ENCODE results near the gene TBC1D12.
"Not testable (repeated sequence)": the region's sequence is repeated elsewhere in the genome, so short reads cannot be mapped to it uniquely, and the experiment has no call there.

The TBC1D12 gene

DNA sequence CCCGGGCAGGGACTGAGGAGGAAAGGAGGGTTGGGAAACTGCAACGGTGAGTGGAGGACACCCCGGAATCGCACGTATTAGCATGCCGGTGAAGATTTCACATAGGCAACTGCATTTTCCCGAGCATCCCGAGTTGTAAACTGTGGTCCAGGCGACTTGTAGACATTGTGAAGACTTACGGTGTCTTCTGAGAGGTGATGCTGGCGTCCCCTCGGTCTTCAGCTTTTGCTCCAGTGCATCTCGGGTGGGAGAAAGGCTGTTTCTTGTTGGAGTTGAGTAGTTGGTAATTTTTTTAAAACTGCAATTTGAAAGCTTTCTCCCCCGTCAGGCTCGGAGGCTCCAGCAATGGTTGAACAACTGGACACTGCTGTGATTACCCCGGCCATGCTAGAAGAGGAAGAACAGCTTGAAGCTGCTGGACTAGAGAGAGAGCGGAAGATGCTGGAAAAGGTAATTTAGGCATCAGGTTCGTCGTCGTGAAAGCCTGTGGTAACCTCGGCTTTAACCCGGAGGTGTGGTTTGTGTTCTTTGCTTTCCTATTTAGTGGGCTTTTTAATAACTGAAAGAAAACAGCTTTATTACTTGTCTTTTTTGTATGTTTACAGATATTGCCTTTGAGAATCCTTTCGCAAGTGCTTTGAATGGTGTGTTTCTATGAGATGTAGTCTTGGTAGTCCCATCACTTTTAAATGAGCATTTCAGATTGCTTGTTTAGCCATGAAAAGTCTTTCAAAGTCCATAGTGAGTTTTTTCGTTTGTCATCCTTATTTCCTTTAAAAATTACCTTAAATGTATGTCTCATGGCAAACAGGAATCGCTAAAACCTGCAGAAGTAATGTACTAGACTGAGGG is 143.9 kb downstream of the TBC1D12 start:
- Histone ChIP-seq H3K27me3 (ENCODE audit: control insufficient read depth, insufficient read depth, low read length) (no peaks in the 10 kb centered on the region), H3K9me3 (ENCODE audit: control insufficient read depth, insufficient read depth, low read length) (no peaks in the 10 kb centered on the region), H3K9ac (ENCODE audit: low read depth, low read length) (peak overlapping the region; percentile 98), H3K36me3 (ENCODE audit: control insufficient read depth, insufficient read depth, low read length) (peaks cover 35% of the 10 kb centered on the region), H3K4me1 (ENCODE audit: control insufficient read depth, insufficient read depth, low read length) (peaks cover 33% of the 10 kb centered on the region), H3K27ac (ENCODE audit: low read depth, low read length) (peak overlapping the region; percentile 98), H3K4me3 (ENCODE audit: low read depth, low read length) (peak overlapping the region; percentile 99)

DNA sequence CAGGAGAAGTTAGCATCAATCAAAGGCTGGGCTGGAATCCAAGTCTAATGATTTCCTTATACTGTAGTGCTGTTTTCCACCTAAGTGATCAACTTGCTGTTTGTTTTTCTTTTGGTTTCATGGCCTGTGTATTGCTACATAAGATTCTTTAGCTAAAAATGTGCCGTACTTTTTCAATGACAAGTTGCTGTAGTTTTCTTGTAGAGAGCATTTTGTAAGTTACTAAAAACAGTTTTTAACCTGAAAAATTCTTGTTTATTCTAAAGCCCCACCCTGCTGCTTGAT is 144.5 kb downstream of the TBC1D12 start:
- Histone ChIP-seq H3K27me3 (ENCODE audit: control insufficient read depth, insufficient read depth, low read length) (no peaks in the 10 kb centered on the region), H3K9ac (ENCODE audit: low read depth, low read length) (peak overlapping the region; percentile 98), H3K27ac (ENCODE audit: low read depth, low read length) (no peak overlapping the region), H3K9me3 (ENCODE audit: control insufficient read depth, insufficient read depth, low read length) (no peaks in the 10 kb centered on the region), H3K4me1 (ENCODE audit: control insufficient read depth, insufficient read depth, low read length) (peaks cover 33% of the 10 kb centered on the region), H3K36me3 (ENCODE audit: control insufficient read depth, insufficient read depth, low read length) (peaks cover 36% of the 10 kb centered on the region), H3K4me3 (ENCODE audit: low read depth, low read length) (peak overlapping the region; percentile 99)

DNA sequence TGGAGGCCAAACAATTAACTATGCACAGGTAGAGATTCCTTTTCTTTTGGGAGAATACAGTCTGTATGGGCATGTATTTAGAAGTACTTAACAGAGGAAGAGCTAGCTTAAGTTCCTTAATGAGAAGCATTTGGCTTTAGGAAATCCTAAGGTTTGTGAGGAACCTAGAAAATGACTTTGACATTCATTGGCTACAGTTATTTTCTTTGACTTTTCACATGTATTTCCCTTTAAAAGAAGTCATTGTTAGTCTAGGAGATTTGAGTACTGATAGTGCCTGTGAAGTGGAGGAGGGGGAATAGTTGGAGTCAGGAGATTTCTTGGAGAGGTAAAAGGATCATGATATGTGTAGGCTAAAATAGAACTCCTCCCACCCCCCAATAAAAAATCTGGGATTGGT is 146.9 kb downstream of the TBC1D12 start:
- Histone ChIP-seq H3K27ac (ENCODE audit: low read depth, low read length) (peak overlapping the region; percentile 13), H3K36me3 (ENCODE audit: control insufficient read depth, insufficient read depth, low read length) (peaks cover 56% of the 10 kb centered on the region)

DNA sequence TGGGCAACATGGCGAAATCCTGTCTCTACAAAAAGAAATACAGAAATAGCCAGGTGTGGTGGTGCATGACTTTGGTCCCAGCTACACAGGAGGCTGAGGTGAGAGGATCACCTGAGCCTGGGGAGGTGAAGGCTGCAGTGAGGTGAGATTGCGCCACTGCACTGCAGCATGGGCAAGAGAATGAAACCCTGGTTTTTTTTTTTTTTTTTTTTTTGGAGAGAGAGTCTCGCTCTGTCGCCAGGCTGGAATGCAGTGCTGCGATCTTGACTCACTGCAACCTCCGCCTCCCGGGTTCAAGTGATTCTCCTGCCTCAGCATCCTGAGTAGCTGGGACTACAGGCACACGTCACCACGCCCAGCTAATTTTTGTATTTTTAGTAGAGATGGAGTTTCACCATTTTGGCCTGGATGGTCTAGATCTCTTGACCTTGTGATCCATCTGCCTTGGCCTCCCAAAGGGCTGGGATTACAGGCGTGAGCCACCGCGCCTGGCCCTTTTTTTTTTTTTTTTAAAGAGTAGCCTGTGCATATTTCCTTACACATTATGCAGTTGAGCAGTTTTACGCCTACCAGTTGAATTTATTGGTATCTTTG is 165.5 kb downstream of the TBC1D12 start:
- H3K4me3 ChIP-seq (ENCODE audit: low read depth, low read length); H3K27me3 ChIP-seq (ENCODE audit: control insufficient read depth, insufficient read depth, low read length); H3K9me3 ChIP-seq (ENCODE audit: control insufficient read depth, insufficient read depth, low read length); H3K4me1 ChIP-seq (ENCODE audit: control insufficient read depth, insufficient read depth, low read length); H3K9ac ChIP-seq (ENCODE audit: low read depth, low read length); H3K27ac ChIP-seq (ENCODE audit: low read depth, low read length): not testable (repeated sequence)
- peaks cover 98% of the 10 kb centered on the region for H3K36me3 ChIP-seq (ENCODE audit: control insufficient read depth, insufficient read depth, low read length)

More for the DNA sequence above, 146.9 kb downstream of the TBC1D12 start:
- 0 out of 2 replicates have a peak overlapping the region, but pooled peaks have one; percentile 1 for H3K9ac ChIP-seq (ENCODE audit: low read depth, low read length)
- peaks cover 25% of the 10 kb centered on the region for H3K4me1 ChIP-seq (ENCODE audit: control insufficient read depth, insufficient read depth, low read length)
- no peaks in the 10 kb centered on the region for H3K9me3 ChIP-seq (ENCODE audit: control insufficient read depth, insufficient read depth, low read length)
- no peaks in the 10 kb centered on the region for H3K27me3 ChIP-seq (ENCODE audit: control insufficient read depth, insufficient read depth, low read length)
- peak overlapping the region; percentile 46 for H3K4me3 ChIP-seq (ENCODE audit: low read depth, low read length)

DNA sequence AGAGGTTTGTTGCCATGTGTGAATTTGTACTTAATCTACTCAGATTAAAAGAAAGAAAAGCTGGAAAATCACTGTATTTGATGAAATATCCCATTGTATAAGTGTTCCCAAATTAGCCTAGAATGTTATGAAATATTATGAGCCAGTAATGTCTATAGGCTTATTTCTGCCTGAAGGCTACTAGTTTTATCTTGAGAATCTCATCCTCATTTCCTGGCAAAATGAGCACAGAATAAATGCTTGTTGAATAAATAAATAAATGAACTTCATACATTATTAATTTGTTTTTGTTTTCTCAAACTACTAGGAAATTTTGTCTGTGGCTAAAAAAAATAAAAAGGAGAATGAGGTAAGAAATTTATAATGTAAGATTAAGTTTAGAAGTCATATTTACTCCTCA is 168.7 kb downstream of the TBC1D12 start:
- Histone ChIP-seq H3K4me1 (ENCODE audit: control insufficient read depth, insufficient read depth, low read length) (no peaks in the 10 kb centered on the region), H3K27me3 (ENCODE audit: control insufficient read depth, insufficient read depth, low read length) (no peaks in the 10 kb centered on the region), H3K9ac (ENCODE audit: low read depth, low read length) (no peak overlapping the region), H3K36me3 (ENCODE audit: control insufficient read depth, insufficient read depth, low read length) (peaks cover 96% of the 10 kb centered on the region), H3K27ac (ENCODE audit: low read depth, low read length) (no peak overlapping the region), H3K9me3 (ENCODE audit: control insufficient read depth, insufficient read depth, low read length) (no peaks in the 10 kb centered on the region), H3K4me3 (ENCODE audit: low read depth, low read length) (no peak overlapping the region)

DNA sequence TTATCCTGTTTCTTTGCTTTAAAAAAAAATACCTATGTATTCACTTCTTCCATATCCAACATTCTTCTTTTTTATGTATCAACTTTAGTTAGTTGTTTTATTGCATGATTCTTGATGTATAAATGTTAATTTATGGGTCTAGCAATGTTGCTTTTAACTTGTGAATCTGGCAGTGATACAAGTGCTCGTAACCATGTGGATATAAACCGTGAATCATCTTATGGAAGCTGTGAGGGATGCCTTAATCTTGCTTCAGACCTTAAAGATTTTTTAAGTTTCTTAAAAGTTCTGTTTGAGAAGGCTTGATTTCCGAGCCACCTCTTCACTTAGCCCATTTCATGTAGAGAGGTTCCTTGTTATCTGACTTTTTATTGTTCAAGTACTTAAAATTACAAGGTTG is 169.2 kb downstream of the TBC1D12 start:
- Histone ChIP-seq H3K9ac (ENCODE audit: low read depth, low read length) (no peak overlapping the region), H3K4me3 (ENCODE audit: low read depth, low read length) (no peak overlapping the region), H3K4me1 (ENCODE audit: control insufficient read depth, insufficient read depth, low read length) (no peaks in the 10 kb centered on the region), H3K27me3 (ENCODE audit: control insufficient read depth, insufficient read depth, low read length) (no peaks in the 10 kb centered on the region), H3K36me3 (ENCODE audit: control insufficient read depth, insufficient read depth, low read length) (peaks cover 96% of the 10 kb centered on the region), H3K27ac (ENCODE audit: low read depth, low read length) (no peak overlapping the region), H3K9me3 (ENCODE audit: control insufficient read depth, insufficient read depth, low read length) (no peaks in the 10 kb centered on the region)

DNA sequence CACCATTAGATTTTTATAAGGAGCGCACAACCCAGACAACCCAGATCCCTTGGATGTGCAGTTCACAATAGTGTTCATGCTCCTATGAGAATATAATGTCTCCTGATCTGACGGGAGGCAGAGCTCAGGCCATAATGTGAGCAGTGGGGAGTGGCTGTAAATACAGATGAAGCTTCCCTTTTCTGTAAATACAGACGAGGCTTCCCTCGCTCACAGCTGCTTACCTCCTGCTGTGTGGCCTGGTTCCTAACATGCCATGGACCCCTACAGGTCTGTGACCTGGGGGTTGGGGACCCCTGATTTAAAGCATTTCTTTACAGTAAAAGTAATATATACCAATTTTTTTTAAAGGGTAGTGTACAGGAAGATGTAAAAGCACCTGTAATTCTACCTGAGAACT is 176.4 kb downstream of the TBC1D12 start:
- Histone ChIP-seq H3K36me3 (ENCODE audit: control insufficient read depth, insufficient read depth, low read length) (peaks cover 89% of the 10 kb centered on the region), H3K4me3 (ENCODE audit: low read depth, low read length) (no peak overlapping the region), H3K9me3 (ENCODE audit: control insufficient read depth, insufficient read depth, low read length) (no peaks in the 10 kb centered on the region), H3K9ac (ENCODE audit: low read depth, low read length) (no peak overlapping the region), H3K27me3 (ENCODE audit: control insufficient read depth, insufficient read depth, low read length) (no peaks in the 10 kb centered on the region), H3K27ac (ENCODE audit: low read depth, low read length) (no peak overlapping the region), H3K4me1 (ENCODE audit: control insufficient read depth, insufficient read depth, low read length) (no peaks in the 10 kb centered on the region)

DNA sequence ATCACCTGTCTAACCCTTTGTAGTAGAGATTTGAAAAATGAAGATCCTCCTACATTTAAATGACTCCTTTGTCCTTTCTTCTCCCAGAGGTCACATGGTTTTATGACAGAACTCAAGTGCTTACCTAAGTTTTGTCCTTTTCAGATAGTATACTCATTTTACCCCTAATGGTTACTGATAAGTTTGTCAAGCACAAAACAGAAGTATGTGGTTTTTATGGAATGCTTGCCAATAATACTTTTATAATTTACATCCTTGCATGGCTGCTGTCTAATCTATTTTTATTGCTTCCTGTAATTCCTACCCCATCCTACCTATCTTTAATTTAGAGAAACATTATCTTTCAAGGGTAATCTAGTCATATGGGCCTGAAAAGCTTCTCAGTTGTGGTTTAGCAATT is 180.8 kb downstream of the TBC1D12 start:
- Histone ChIP-seq H3K9ac (ENCODE audit: low read depth, low read length) (no peak overlapping the region), H3K27me3 (ENCODE audit: control insufficient read depth, insufficient read depth, low read length) (no peaks in the 10 kb centered on the region), H3K27ac (ENCODE audit: low read depth, low read length) (no peak overlapping the region), H3K4me3 (ENCODE audit: low read depth, low read length) (no peak overlapping the region), H3K4me1 (ENCODE audit: control insufficient read depth, insufficient read depth, low read length) (no peaks in the 10 kb centered on the region), H3K9me3 (ENCODE audit: control insufficient read depth, insufficient read depth, low read length) (no peaks in the 10 kb centered on the region), H3K36me3 (ENCODE audit: control insufficient read depth, insufficient read depth, low read length) (peaks cover 92% of the 10 kb centered on the region)
